Measurements from ENCODE around the gene MT1F.

Gene MT1F

GRCh38 chr16:56701534-56701933 is 43.8 kb downstream of the MT1F start:
- intact Hi-C loops (cut with DNase I; ENCODE audit: low total_unique reads): loop anchor here (5.0 kb wide), 4 partner anchors 34 to 184 kb away; partner anchors contain the start of genes MT1G and MT1H
- peaks cover 0 to 4% (median 0%) of the 10 kb centered on the region in 4 donors for H3K4me1 ChIP-seq
- DNase-seq: no peak
- no peaks in the 10 kb centered on the region for H3K36me3 ChIP-seq
- H3K27ac ChIP-seq: no peak overlapping the region
- no peak overlapping the region for H3K4me3 ChIP-seq
- peaks cover 0 to 4% (median 0%) of the 10 kb centered on the region in 3 donors for H3K9me3 ChIP-seq
- no peak for TF ChIP-seq CTCF (IDR thresholded peaks at IDR 0.05)
- H3K27me3 ChIP-seq: no peaks in the 10 kb centered on the region

GRCh38 chr16:56702836-56703235 is 45.1 kb downstream of the MT1F start:
- DNase-seq: no peak
- H3K36me3 ChIP-seq: no peaks in the 10 kb centered on the region
- H3K4me1 ChIP-seq: peaks cover 0 to 4% (median 0%) of the 10 kb centered on the region in 4 donors
- intact Hi-C loops (cut with DNase I; ENCODE audit: low total_unique reads): loop anchor here (5.0 kb wide), 4 partner anchors 36 to 186 kb away; partner anchors contain the start of genes MT1G and MT1H
- no peak overlapping the region for H3K27ac ChIP-seq
- no peaks in the 10 kb centered on the region for H3K9me3 ChIP-seq
- H3K4me3 ChIP-seq: no peak overlapping the region
- H3K27me3 ChIP-seq: peaks cover 0 to 1% of the 10 kb centered on the region in 2 donors
- TF ChIP-seq CTCF (IDR thresholded peaks at IDR 0.05): no peak

All from tibial artery (tissue), 4 donors.